ENCODE data around the gene PCNX2.

- TF ChIP-seq HDAC2 (CRISPR knock-in tag; IDR thresholded peaks at IDR 0.05) (no peak), NR2F6 (IDR thresholded peaks at IDR 0.05) (no peak), NR2F6 (CRISPR knock-in tag; IDR thresholded peaks at IDR 0.05) (no peak), EZH2 (conservative IDR thresholded peaks at IDR 0.05; ENCODE audit: low read depth, low read length) (no peak), GABPB1 (CRISPR knock-in tag; IDR thresholded peaks at IDR 0.05) (no peak), BCLAF1 (IDR thresholded peaks at IDR 0.05) (no peak)
- TF ChIP-seq, protein P1, sequence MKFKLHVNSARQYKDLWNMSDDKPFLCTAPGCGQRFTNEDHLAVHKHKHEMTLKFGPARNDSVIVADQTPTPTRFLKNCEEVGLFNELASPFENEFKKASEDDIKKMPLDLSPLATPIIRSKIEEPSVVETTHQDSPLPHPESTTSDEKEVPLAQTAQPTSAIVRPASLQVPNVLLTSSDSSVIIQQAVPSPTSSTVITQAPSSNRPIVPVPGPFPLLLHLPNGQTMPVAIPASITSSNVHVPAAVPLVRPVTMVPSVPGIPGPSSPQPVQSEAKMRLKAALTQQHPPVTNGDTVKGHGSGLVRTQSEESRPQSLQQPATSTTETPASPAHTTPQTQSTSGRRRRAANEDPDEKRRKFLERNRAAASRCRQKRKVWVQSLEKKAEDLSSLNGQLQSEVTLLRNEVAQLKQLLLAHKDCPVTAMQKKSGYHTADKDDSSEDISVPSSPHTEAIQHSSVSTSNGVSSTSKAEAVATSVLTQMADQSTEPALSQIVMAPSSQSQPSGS (CRISPR knock-in tag; IDR thresholded peaks at IDR 0.05), result no peak
These were observed 321.6 kb downstream of the PCNX2 start for GRCh38 chr1:232973652-232974611.
